Measurements from ENCODE around the gene UXS1. TPM values are rescaled to one million over a fixed set of nuclear protein-coding genes. Genes with fewer than 3 reads are reported as not detected.

Gene UXS1
- total and polyA plus RNA-seq, 2 donors (not counting 3 experiments of a cell fraction or from before 2014, with no cell fraction given) = 34.2 to 43.2 TPM

- Histone ChIP-seq H3K4me3 (replicated peaks in 1 of 3; ENCODE audit: insufficient read depth in 1 of 3, low read depth in 1 of 3, low read length in 3 of 3) (no peak overlapping the region), H4K20me1 (replicated peaks; ENCODE audit: control insufficient read depth, extremely low read depth, insufficient read depth, low read length) (no peaks in the 10 kb centered on the region), H3K27ac (ENCODE audit: insufficient read depth, low read depth, low read length) (no peak overlapping the region), H3K9ac (replicated peaks; ENCODE audit: extremely low read depth, insufficient read depth, low read length) (no peak overlapping the region), H3K4me1 (ENCODE audit: control insufficient read depth, extremely low read depth, insufficient read depth, low read length) (no peaks in the 10 kb centered on the region), H3K79me2 (ENCODE audit: control insufficient read depth, insufficient read depth, low read length) (no peaks in the 10 kb centered on the region), H3K27me3 (ENCODE audit: control insufficient read depth in 2 of 2, insufficient read depth in 2 of 2, low read length in 2 of 2) (no peaks in the 10 kb centered on the region), H3K9me1 (replicated peaks; ENCODE audit: control insufficient read depth, extremely low read depth, insufficient read depth, low read length) (no peaks in the 10 kb centered on the region), H3K4me2 (ENCODE audit: insufficient read depth, low read length) (no peak overlapping the region), H2AFZ (ENCODE audit: low read depth, low read length) (no peak overlapping the region), H3K36me3 (ENCODE audit: control insufficient read depth in 2 of 2, extremely low read depth in 1 of 2, insufficient read depth in 2 of 2, low read length in 2 of 2) (peaks cover 2 to 3% of the 10 kb centered on the region in 2 experiments), H3K9me3 (replicated peaks; ENCODE audit: control insufficient read depth, insufficient read depth, low read length) (no peaks in the 10 kb centered on the region)
- FAIRE-seq (no peak), DNase-seq (ENCODE audit: low read depth, low spot score) (peak; percentile 11)
- CTCF ChIA-PET = no interaction called here
- TF ChIP-seq GATA2 (IDR thresholded peaks at IDR 0.05; ENCODE audit: insufficient read depth, insufficient read length, low read depth, low read length) (no peak), MYC (IDR thresholded peaks at IDR 0.05; ENCODE audit: low read depth, low read length) (no peak), JUN (IDR thresholded peaks at IDR 0.05; ENCODE audit: borderline replicate concordance, insufficient read depth, insufficient read length, low read depth) (no peak), FOS (IDR thresholded peaks at IDR 0.05; ENCODE audit: borderline replicate concordance, insufficient read depth, low read length) (no peak), POLR2AphosphoS5 (IDR thresholded peaks at IDR 0.05; ENCODE audit: insufficient read depth, low read depth, low read length) (no peak), EZH2 (IDR thresholded peaks at IDR 0.05; ENCODE audit: borderline replicate concordance, low read depth, low read length, severe bottlenecking) (no peak), CTCF (IDR thresholded peaks at IDR 0.05; ENCODE audit: extremely low read depth in 1 of 2, insufficient read depth in 1 of 2, low read depth in 1 of 2, low read length in 2 of 2) (peak; percentile 5 to 30)
- intact Hi-C loops (cut with micrococcal nuclease) = no loop called here
- POLR2A ChIA-PET = no interaction called here
- dilution Hi-C loops (cut with MboI; ENCODE audit: extremely low pct_ligation_motif_present, low sequenced_read_pairs) = no loop called here
- BruUV-seq (replicated peaks) = no TSS peak
Measured at GRCh38 chr2:106098081-106098480, 96.0 kb downstream of the UXS1 start.
